A172 (cell line): ENCODE results near the gene DYNC2I2. TPM values are rescaled to one million over a fixed set of nuclear protein-coding genes. Genes with fewer than 3 reads are reported as not detected.
A peak's percentile ranks its signal among the peaks of the same experiment; 100 is the strongest.
"Not testable (repeated sequence)": the region's sequence is repeated elsewhere in the genome, so short reads cannot be mapped to it uniquely, and the experiment has no call there.

Experiments
- DNase-seq: peaks from one replicate; pipeline ENCODE4 v3.0.0-alpha.2; 2015; ENCODE audit warnings: low spot score
- total RNA-seq: library from RNA; depleted of rRNA; stranded (reverse); fragments of >200 nt; shearing (Covaris generic); gene quantifications from 2 replicates; pipeline ENCODE4 v1.2.3, GENCODE V29; 2014; rRNA removed

Gene DYNC2I2
- 239 and 244 TPM in 2 replicates for total RNA-seq

GRCh38 chr9:128656416-128657343, at the start of gene DYNC2I2:
TSS of gene DYNC2I2 (minus strand) at chr9:128656847. CDS start at chr9:128656726, 121 bp downstream.
- DNase-seq = peak; percentile 88

DNA sequence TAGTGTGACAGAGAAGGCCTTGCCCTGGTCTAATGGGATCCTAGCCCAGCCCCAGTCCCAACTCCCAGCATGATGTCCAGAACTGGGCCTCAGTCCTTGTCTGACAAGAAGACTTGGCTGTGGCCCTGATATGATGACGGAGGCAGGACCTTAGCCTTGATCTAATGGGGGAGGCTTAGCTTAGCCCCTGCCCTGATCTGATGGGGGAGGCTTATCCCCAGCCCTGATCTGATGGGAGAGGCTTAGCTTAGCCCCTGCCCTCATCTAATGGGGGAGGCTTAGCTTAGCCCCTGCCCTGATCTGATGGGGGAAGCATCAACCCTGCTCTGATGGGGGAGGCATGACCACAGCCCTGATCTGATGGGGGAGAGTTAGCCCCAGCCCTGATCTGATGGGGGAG, 49.4 kb upstream of the DYNC2I2 start:
- no peak for DNase-seq

DNA sequence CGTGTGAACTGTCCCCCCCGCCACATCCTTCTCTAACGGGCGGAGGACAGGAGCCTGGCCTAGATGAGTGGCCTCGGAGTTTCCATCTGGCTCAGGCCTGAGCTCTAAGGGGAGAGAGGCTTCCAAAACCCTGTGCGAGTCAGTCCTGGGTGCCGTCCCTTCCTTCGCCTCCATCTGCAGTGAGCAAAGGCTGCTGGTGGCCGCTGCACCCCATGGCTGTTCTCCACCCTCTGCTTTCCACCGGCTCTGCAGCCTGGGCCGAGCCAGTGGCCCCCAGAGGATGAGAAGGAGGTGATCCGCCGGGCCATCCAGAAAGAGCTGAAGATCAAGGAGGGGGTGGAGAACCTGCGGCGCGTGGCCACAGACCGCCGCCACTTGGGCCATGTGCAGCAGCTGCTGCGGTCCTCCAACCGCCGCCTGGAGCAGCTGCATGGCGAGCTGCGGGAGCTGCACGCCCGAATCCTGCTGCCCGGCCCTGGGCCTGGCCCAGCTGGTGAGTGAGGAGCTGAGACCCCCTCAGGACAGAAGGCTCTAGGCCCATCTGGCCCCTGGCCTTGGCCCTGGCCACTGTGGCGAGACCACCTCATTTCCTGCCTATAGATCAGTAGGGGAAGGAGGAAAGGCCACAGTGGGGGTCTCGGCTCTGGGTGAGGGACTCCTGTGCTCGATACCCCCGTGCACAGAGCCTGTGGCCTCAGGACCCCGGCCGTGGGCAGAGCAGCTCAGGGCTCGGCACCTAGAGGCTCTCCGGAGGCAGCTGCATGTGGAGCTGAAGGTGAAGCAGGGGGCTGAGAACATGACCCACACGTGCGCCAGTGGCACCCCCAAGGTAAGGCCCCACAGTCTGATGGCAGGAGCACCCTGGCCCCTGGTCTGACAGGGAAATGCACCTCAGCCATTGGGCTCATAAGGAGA, 48.7 kb upstream of the DYNC2I2 start:
- no peak for DNase-seq

- DNase-seq = no peak
Measured at GRCh38 chr9:128704356-128704670, 47.7 kb upstream of the DYNC2I2 start.

DNA sequence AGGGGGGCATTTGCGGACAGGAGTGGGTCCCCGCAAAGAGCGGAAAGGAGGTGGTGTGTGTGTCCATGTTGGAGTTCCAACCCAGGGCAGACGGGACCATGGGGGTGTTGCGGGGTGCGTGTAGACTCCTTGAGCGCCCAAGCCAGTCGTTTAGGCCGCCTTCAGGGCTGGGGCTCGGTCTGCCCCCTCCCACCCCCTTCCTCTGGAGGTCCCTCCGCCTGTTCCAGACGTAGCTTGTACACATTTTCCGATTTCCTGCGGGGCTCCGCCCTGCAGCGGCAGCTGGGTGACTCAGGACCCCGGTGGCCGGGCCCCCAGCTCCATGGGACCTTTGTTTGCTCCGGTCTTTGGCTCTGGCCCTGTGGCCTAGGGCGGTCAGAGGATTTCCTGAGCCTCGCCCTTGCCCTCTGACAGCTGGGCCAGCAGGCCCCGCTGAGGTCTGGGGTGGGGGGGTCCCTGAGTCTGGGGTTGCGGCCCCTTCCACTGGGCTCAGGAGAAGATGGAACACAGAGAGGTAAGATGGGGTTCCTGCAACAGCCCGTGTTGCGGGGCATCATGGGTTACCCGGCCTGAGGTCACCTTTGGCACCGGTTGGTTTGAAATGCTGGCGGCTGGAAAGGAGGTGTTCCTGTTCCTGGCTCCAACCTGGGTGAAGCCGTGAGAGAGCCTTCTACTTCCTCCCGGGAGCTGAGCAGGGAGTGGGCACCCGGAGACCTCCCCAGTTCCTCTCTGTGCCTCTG, 47.1 kb upstream of the DYNC2I2 start:
- DNase-seq = no peak

DNA sequence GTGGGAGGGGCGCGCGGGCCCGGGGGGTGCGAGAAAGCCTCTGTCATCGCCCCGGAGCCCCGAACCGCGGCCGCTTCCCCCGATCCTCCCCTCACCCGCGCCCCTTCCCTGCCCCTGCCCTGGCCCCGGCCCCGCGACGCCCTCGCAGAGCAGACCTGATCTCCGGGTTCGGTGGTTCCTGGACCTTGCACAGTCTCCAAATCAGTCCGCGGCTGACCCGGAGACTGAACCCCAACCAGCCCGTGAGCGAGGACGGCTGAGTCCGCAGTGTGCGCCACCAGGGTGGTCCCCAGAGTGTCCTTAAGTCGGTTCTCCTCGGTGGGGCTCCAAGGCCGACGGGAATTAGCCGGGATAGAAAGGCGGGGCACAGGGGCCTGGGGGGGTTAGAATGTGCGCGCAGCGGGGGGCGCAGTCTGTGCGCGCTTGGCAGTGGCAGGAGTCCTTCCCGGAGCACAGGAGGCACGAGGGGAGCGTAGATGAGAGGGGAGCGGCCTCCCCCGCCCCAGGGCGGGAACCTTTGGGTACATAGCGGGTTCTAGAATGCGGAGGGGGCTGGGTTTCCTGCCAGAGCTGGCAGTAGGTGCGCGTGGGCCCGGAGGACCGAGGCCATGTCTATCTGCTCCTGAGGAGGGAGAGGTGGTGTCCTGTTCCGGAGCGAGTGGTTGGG, 46.4 kb upstream of the DYNC2I2 start:
- DNase-seq = no peak

- peak; percentile 82 for DNase-seq
Measured at GRCh38 chr9:128702445-128702948, 45.9 kb upstream of the DYNC2I2 start, which contains the start of gene PKN3. TSS of gene PKN3 (plus strand) at chr9:128702503. CDS start at chr9:128702916, 413 bp downstream.

DNA sequence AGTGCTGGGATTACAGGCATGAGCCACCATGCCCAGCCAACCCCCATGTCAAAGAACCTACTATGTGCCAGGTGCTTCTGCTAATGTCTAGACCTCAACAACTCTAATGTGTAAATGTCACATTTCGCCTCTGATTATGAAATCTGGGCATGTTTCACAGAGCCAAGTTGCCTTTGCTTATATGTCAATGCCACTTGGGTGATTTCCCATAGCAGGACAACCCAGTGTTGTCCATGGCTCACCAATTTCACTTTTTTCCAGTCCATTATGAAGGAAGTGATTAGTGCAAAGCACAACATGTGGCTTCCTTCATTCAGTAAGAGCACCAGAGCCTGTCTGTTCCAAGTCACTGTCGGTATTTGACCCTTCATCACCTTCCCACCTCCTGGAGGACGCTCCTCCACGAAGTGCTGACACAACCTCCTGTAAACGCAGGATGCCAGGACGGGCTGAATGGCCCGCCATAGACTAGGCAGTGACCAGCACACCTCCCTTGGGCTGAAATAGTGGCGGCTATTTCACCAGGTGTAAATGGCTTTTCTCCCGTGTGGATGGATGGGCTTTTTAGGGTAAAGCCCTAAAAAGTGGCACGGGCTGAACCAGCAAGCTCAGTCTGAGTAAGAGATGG, 44.7 kb upstream of the DYNC2I2 start:
- no peak for DNase-seq

DNA sequence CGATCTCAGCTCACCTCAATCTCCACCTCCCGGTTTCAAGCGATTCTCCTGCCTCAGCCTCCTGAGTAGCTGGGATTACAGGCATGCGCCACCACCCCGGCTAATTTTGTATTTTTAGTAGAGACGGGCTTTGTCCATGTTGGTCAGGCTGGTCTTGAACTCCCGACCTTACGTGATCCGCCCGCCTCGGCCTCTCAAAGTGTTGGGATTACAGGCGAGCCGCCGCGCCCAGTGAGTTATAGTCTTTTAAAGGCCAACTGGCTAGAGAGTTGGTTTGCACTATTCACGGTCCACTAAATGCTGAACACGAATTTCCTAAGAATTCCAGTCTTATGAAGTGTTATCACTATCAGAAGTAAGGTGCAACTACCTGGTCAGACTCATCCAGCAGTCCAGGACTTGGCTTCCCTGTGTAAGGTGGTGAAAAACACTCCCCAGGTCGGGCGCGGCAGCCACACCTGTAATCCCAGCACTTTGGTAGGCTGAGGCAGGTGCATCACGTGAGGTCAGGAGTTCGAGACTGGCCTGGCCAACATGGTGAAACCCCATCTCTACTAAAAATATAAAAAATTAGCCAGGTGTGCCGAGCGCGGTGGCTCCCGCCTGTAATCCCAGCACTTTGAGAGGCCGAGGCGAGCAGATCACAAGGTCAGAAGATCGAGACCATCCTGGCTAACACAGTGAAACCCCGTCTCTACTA, 42.6 kb upstream of the DYNC2I2 start:
- not testable (repeated sequence) for DNase-seq

GRCh38 chr9:128696923-128697707, 40.5 kb upstream of the DYNC2I2 start:
- DNase-seq = no peak

DNA sequence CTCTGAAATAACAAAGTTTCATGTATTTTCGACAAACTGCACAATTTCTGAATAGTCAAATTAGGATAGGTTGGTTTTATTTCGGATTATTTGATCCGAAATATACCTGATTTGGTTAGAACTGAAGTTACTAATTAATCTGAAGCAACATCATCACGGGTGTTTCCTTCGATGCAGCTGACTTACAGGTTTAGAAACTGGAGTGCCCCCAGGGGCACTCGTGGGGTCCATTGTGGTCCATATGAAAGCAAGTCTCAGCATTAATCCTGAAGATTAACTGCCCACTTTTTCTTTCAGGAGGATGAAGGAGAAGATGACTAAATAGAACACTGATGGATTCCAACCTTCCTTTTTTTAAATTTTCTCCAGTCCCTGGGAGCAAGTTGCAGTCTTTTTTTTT, 37.7 kb upstream of the DYNC2I2 start:
- no peak for DNase-seq

- DNase-seq = not testable (repeated sequence)
Measured at GRCh38 chr9:128693738-128694137, 37.1 kb upstream of the DYNC2I2 start.

GRCh38 chr9:128690684-128691034, 34.0 kb upstream of the DYNC2I2 start:
- DNase-seq = no peak

DNA sequence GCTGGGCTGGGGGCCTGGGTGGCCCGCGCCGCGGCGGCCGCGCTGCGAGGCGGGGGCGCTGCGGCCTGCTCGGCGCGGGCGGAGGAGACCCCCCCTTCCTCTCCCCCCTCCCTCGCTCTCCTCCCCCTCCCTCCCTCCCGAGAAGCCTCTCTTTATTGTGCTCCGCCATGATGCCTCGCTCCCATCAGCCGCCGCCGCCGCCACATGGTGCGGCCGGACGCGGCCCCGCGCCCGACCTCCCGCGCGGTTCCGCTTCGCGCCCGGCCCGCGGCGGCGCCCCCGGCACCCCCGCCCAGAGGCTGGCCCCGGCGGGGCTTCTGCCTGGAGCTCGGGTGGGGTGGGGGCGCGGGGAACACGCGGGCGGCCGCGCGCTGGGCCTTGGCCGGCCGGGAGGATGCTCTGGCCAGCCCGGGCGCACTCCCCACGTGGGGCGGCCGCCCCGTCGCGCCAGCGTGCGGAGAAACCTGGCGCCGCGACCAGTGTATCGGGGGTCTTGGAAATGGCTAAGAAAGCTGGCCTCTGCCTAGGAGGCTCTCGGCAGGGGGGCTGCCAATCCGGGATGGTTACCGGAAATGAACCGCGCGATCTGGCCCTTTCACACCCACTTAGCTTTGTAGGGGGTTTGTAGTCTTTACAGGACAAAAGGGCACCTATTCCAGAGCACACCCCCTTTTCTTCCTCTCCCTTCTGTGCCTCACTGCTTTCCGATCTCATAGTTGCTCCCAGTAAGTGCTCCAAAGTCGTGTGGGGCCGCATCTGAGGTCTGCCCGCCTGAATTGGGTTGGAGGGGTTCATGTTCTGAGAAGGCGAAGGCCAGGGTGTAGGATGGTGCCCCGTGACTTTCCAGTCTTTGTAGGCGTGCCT, 33.4 kb upstream of the DYNC2I2 start:
- DNase-seq = no peak

GRCh38 chr9:128689293-128689774, 32.7 kb upstream of the DYNC2I2 start:
- no peak for DNase-seq

GRCh38 chr9:128688501-128689292, 32.0 kb upstream of the DYNC2I2 start, which contains the start of gene SET:
TSS of gene SET (plus strand) at chr9:128689222. CDS start at chr9:128689583, 361 bp downstream.
- DNase-seq = peak; percentile 87

GRCh38 chr9:128687453-128687852, 30.8 kb upstream of the DYNC2I2 start:
- no peak for DNase-seq
